ENCODE results near the gene CPED1. TPM values are rescaled to one million over a fixed set of nuclear protein-coding genes. Genes with fewer than 3 reads are reported as not detected.
"Not testable (repeated sequence)": the region's sequence is repeated elsewhere in the genome, so short reads cannot be mapped to it uniquely, and the experiment has no call there.

CPED1 gene
- total RNA-seq, 2 experiments from 2014 or later = not detected

- CTCF ChIA-PET = interaction anchor here (1.1 kb wide), 1 partner anchor 292 kb away, joined by 3 read pairs; no protein-coding TSS in a partner anchor
- H3K27me3 Mint-ChIP-seq = peaks cover 35% of the 10 kb centered on the region
- DNase-seq = no peak
- H3K36me3 Mint-ChIP-seq (ENCODE audit: low read depth) = no peaks in the 10 kb centered on the region
- H3K9me3 Mint-ChIP-seq = peaks cover 5% of the 10 kb centered on the region
- H3K27ac Mint-ChIP-seq = no peak overlapping the region
- POLR2A ChIA-PET = interaction anchor here (1.6 kb wide), 1 partner anchor 251 kb away, joined by 6 read pairs; no protein-coding TSS in a partner anchor
- H3K4me3 Mint-ChIP-seq = no peak overlapping the region
- H3K4me1 Mint-ChIP-seq = peaks cover 12% of the 10 kb centered on the region
These were observed 290.6 kb downstream of the CPED1 start for GRCh38 chr7:121279060-121279620.

GRCh38 chr7:121279822-121280221 is 291.3 kb downstream of the CPED1 start:
- H3K36me3 Mint-ChIP-seq (ENCODE audit: low read depth) = no peaks in the 10 kb centered on the region
- no peak overlapping the region for H3K27ac Mint-ChIP-seq
- peaks cover 7% of the 10 kb centered on the region for H3K9me3 Mint-ChIP-seq
- H3K4me3 Mint-ChIP-seq = no peak overlapping the region
- POLR2A ChIA-PET = interaction anchor here (1.6 kb wide), 1 partner anchor 251 kb away, joined by 6 read pairs; no protein-coding TSS in a partner anchor
- DNase-seq = no peak
- H3K4me1 Mint-ChIP-seq = peaks cover 12% of the 10 kb centered on the region
- CTCF ChIA-PET = no interaction called here
- peaks cover 36% of the 10 kb centered on the region for H3K27me3 Mint-ChIP-seq

GRCh38 chr7:121280656-121281055 is 292.1 kb downstream of the CPED1 start:
- CTCF ChIA-PET = no interaction called here
- POLR2A ChIA-PET = no interaction called here

GRCh38 chr7:121282129-121282528 is 293.6 kb downstream of the CPED1 start:
- CTCF ChIA-PET = no interaction called here

More at GRCh38 chr7:121280656-121281055, 292.1 kb downstream of the CPED1 start:
- Mint-ChIP-seq H3K4me1 (peaks cover 12% of the 10 kb centered on the region), H3K9me3 (peaks cover 11% of the 10 kb centered on the region), H3K4me3 (no peak overlapping the region), H3K27ac (no peak overlapping the region), H3K27me3 (peaks cover 34% of the 10 kb centered on the region), H3K36me3 (ENCODE audit: low read depth) (no peaks in the 10 kb centered on the region)
- no peak for DNase-seq

GRCh38 chr7:121285066-121285667 is 296.7 kb downstream of the CPED1 start:
- ChIA-PET CTCF (no interaction called here), POLR2A (no interaction called here)
- Mint-ChIP-seq H3K4me3 (no peak overlapping the region), H3K27me3 (peaks cover 13% of the 10 kb centered on the region), H3K9me3 (peaks cover 12% of the 10 kb centered on the region), H3K36me3 (ENCODE audit: low read depth) (no peaks in the 10 kb centered on the region), H3K27ac (no peak overlapping the region), H3K4me1 (no peaks in the 10 kb centered on the region)
- DNase-seq = no peak

More at GRCh38 chr7:121282129-121282528, 293.6 kb downstream of the CPED1 start:
- POLR2A ChIA-PET = no interaction called here
- H3K27me3 Mint-ChIP-seq = peaks cover 24% of the 10 kb centered on the region
- peaks cover 12% of the 10 kb centered on the region for H3K9me3 Mint-ChIP-seq
- DNase-seq = no peak
- no peak overlapping the region for H3K27ac Mint-ChIP-seq
- peaks cover 12% of the 10 kb centered on the region for H3K4me1 Mint-ChIP-seq
- no peak overlapping the region for H3K4me3 Mint-ChIP-seq
- H3K36me3 Mint-ChIP-seq (ENCODE audit: low read depth) = no peaks in the 10 kb centered on the region

- ChIA-PET POLR2A (no interaction called here), CTCF (no interaction called here)
- no peaks in the 10 kb centered on the region for H3K36me3 Mint-ChIP-seq (ENCODE audit: low read depth)
- no peak overlapping the region for H3K4me3 Mint-ChIP-seq
- no peak overlapping the region for H3K27ac Mint-ChIP-seq
- no peak for DNase-seq
- peaks cover 9% of the 10 kb centered on the region for H3K27me3 Mint-ChIP-seq
- peaks cover 12% of the 10 kb centered on the region for H3K9me3 Mint-ChIP-seq
- H3K4me1 Mint-ChIP-seq = no peaks in the 10 kb centered on the region
These were observed 297.7 kb downstream of the CPED1 start for GRCh38 chr7:121286186-121286585.

- H3K9me3 Mint-ChIP-seq = peaks cover 12% of the 10 kb centered on the region
- CTCF ChIA-PET = no interaction called here
These were observed 298.5 kb downstream of the CPED1 start for GRCh38 chr7:121286742-121287734.

GRCh38 chr7:121288894-121289293 is 300.4 kb downstream of the CPED1 start:
- Mint-ChIP-seq H3K4me3 (no peak overlapping the region), H3K4me1 (no peaks in the 10 kb centered on the region), H3K9me3 (peaks cover 10% of the 10 kb centered on the region), H3K36me3 (ENCODE audit: low read depth) (no peaks in the 10 kb centered on the region), H3K27ac (no peak overlapping the region), H3K27me3 (peaks cover 13% of the 10 kb centered on the region)
- ChIA-PET CTCF (no interaction called here), POLR2A (no interaction called here)
- DNase-seq = no peak

More at GRCh38 chr7:121286742-121287734, 298.5 kb downstream of the CPED1 start:
- Mint-ChIP-seq H3K27me3 (peaks cover 16% of the 10 kb centered on the region), H3K4me1 (no peaks in the 10 kb centered on the region), H3K27ac (no peak overlapping the region), H3K36me3 (ENCODE audit: low read depth) (no peaks in the 10 kb centered on the region), H3K4me3 (no peak overlapping the region)
- DNase-seq = no peak
- POLR2A ChIA-PET = no interaction called here

GRCh38 chr7:121289930-121290329 is 301.4 kb downstream of the CPED1 start:
- H3K4me3 Mint-ChIP-seq; H3K4me1 Mint-ChIP-seq; POLR2A ChIA-PET; H3K36me3 Mint-ChIP-seq (ENCODE audit: low read depth); CTCF ChIA-PET; H3K9me3 Mint-ChIP-seq; DNase-seq; H3K27ac Mint-ChIP-seq: not testable (repeated sequence)
- H3K27me3 Mint-ChIP-seq = peaks cover 11% of the 10 kb centered on the region

- CTCF ChIA-PET = no interaction called here
- no peaks in the 10 kb centered on the region for H3K9me3 Mint-ChIP-seq
- H3K27ac Mint-ChIP-seq = no peak overlapping the region
- H3K27me3 Mint-ChIP-seq = peaks cover 11% of the 10 kb centered on the region
- no peaks in the 10 kb centered on the region for H3K4me1 Mint-ChIP-seq
- no peak for DNase-seq
- no peak overlapping the region for H3K4me3 Mint-ChIP-seq
- no peaks in the 10 kb centered on the region for H3K36me3 Mint-ChIP-seq (ENCODE audit: low read depth)
- POLR2A ChIA-PET = no interaction called here
These were observed 306.0 kb downstream of the CPED1 start for GRCh38 chr7:121294448-121294992.

- Mint-ChIP-seq H3K4me1 (no peaks in the 10 kb centered on the region), H3K27me3 (peaks cover 5% of the 10 kb centered on the region), H3K4me3 (no peak overlapping the region), H3K9me3 (no peaks in the 10 kb centered on the region), H3K27ac (no peak overlapping the region), H3K36me3 (ENCODE audit: low read depth) (no peaks in the 10 kb centered on the region)
- no peak for DNase-seq
- ChIA-PET CTCF (no interaction called here), POLR2A (no interaction called here)
These were observed 309.3 kb downstream of the CPED1 start for GRCh38 chr7:121297843-121298242.

- Mint-ChIP-seq H3K4me3 (no peak overlapping the region), H3K9me3 (no peaks in the 10 kb centered on the region), H3K36me3 (ENCODE audit: low read depth) (no peaks in the 10 kb centered on the region), H3K27me3 (peaks cover 5% of the 10 kb centered on the region), H3K27ac (no peak overlapping the region), H3K4me1 (no peaks in the 10 kb centered on the region)
- no peak for DNase-seq
- CTCF ChIA-PET = no interaction called here
- POLR2A ChIA-PET = no interaction called here
These were observed 310.3 kb downstream of the CPED1 start for GRCh38 chr7:121298831-121299239.

Data from activated CD4-positive, alpha-beta memory T cell treated with anti-CD3 and anti-CD28 coated beads, Interleukin-2, amount 10 ng/mL, durations not matched to agents 7 days and 5 days (primary cell).